ENCODE results near the gene G3BP1.

GRCh38 chr5:151775025-151775606 is 3.4 kb downstream of the G3BP1 start:
- no peak for TF ChIP-seq CTCF (conservative IDR thresholded peaks at IDR 0.05 in 1 of 2, IDR thresholded peaks at IDR 0.05 in 1 of 2; ENCODE audit: low read depth in 1 of 2, low read length in 2 of 2)
- TF ChIP-seq EZH2 (IDR thresholded peaks at IDR 0.05; ENCODE audit: low read length, missing control alignments) = no peak
